Parathyroid adenoma (tissue), 2 donors: ENCODE results near the gene HMGN1.

Source experiments
- H2AFZ ChIP-seq: fragments of 300-600 bp; sonication (generic); one replicate; pipeline ENCODE4 v1.7.0; 2017; ENCODE audit warnings: antibody characterized with exemption, mild to moderate bottlenecking
- H3K27ac ChIP-seq: fragments of 300-600 bp; sonication (generic); one replicate; pipeline ENCODE4 v1.7.0; 2017
- H3K27me3 ChIP-seq: fragments of 300-600 bp; sonication (generic); one replicate; pipeline ENCODE4 v1.7.0; 2017; ENCODE audit warnings: low read length; ENCODE audit not compliant: control insufficient read depth, insufficient read depth
- H3K36me3 ChIP-seq: fragments of 300-600 bp; sonication (generic); one replicate; pipeline ENCODE4 v1.7.0; 2017; ENCODE audit warnings: low read length; ENCODE audit not compliant: control insufficient read depth, insufficient read depth
- H3K4me1 ChIP-seq: fragments of 300-600 bp; sonication (generic); one replicate; pipeline ENCODE4 v1.7.0; 2017; ENCODE audit warnings: control low read depth
- H3K4me2 ChIP-seq: fragments of 300-600 bp; sonication (generic); one replicate; pipeline ENCODE4 v1.7.0; 2017; ENCODE audit warnings: low read length
- H3K4me3 ChIP-seq: fragments of 300-600 bp; sonication (generic); one replicate; pipeline ENCODE4 v1.7.0; 2017; ENCODE audit warnings: low read depth, low read length
- H3K79me2 ChIP-seq: fragments of 300-600 bp; sonication (generic); one replicate; pipeline ENCODE4 v1.7.0; 2017; ENCODE audit warnings: control low read depth
- H3K9ac ChIP-seq: fragments of 300-600 bp; sonication (generic); one replicate; pipeline ENCODE4 v1.7.0; 2017; ENCODE audit warnings: mild to moderate bottlenecking
- H3K9me3 ChIP-seq: fragments of 300-600 bp; sonication (generic); one replicate; pipeline ENCODE4 v1.7.0; 2017; ENCODE audit warnings: low read length; ENCODE audit not compliant: control insufficient read depth
- CTCF ChIP-seq: fragments of 300-600 bp; sonication (generic); IDR thresholded peaks from one replicate; pipeline ENCODE4 v1.7.0; 2017; ENCODE audit warnings: antibody characterized with exemption, mild to moderate bottlenecking
- donor health status: primary hyperparathyroidism.

Gene HMGN1

GRCh38 chr21:39350094-39351005 lies 1.5 kb upstream of the HMGN1 start:
- Histone ChIP-seq H3K9ac (no peak overlapping the region), H3K79me2 (no peaks in the 10 kb centered on the region), H2AFZ (peak overlapping the region; percentile 93), H3K27ac (no peak overlapping the region), H3K4me1 (no peaks in the 10 kb centered on the region), H3K36me3 (no peaks in the 10 kb centered on the region), H3K4me2 (peak overlapping the region; percentile 67), H3K9me3 (no peaks in the 10 kb centered on the region), H3K27me3 (no peaks in the 10 kb centered on the region), H3K4me3 (no peak overlapping the region)
- TF ChIP-seq CTCF: no peak

- peak overlapping the region; percentile 64 for H3K4me3 ChIP-seq
- peak overlapping the region; percentile 67 for H3K4me2 ChIP-seq
- no peaks in the 10 kb centered on the region for H3K9me3 ChIP-seq
- H3K27me3 ChIP-seq: no peaks in the 10 kb centered on the region
- no peaks in the 10 kb centered on the region for H3K4me1 ChIP-seq
- H3K36me3 ChIP-seq: no peaks in the 10 kb centered on the region
- H3K79me2 ChIP-seq: no peaks in the 10 kb centered on the region
- peak overlapping the region; percentile 81 for H3K27ac ChIP-seq
- peak overlapping the region; percentile 93 for H2AFZ ChIP-seq
- no peak for TF ChIP-seq CTCF
- no peak overlapping the region for H3K9ac ChIP-seq
Observed at GRCh38 chr21:39349211-39350093, 564 bp upstream of the HMGN1 start.

DNA sequence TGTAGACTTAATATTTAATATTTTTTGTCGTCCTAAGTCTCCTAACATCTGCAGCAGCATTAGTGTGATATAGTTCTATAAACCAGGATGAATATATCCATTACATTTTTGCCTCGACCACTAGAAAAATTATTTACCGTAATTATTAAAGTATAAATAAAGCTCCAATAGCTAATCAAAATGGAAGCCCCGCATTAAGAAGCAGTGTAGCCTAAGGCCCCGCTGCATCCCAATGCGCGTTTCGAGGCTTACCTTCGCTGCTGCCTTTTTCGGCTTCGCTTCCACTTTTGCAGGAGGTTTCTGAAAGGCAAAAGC lies 891 bp downstream of the HMGN1 start:
- Histone ChIP-seq H3K4me1 (no peaks in the 10 kb centered on the region), H3K27me3 (no peaks in the 10 kb centered on the region), H2AFZ (peak overlapping the region; percentile 75), H3K79me2 (no peaks in the 10 kb centered on the region), H3K4me2 (peak overlapping the region; percentile 79), H3K27ac (peak overlapping the region; percentile 72), H3K4me3 (peak overlapping the region; percentile 86), H3K9me3 (no peaks in the 10 kb centered on the region), H3K9ac (no peak overlapping the region), H3K36me3 (no peaks in the 10 kb centered on the region)
- no peak for TF ChIP-seq CTCF

GRCh38 chr21:39347537-39347936 lies 1.4 kb downstream of the HMGN1 start:
- no peaks in the 10 kb centered on the region for H3K9me3 ChIP-seq
- TF ChIP-seq CTCF: no peak
- no peak overlapping the region for H3K27ac ChIP-seq
- H3K4me3 ChIP-seq: peak overlapping the region; percentile 86
- no peak overlapping the region for H2AFZ ChIP-seq
- H3K4me2 ChIP-seq: peak overlapping the region; percentile 79
- H3K4me1 ChIP-seq: no peaks in the 10 kb centered on the region
- H3K27me3 ChIP-seq: no peaks in the 10 kb centered on the region
- H3K79me2 ChIP-seq: no peaks in the 10 kb centered on the region
- no peak overlapping the region for H3K9ac ChIP-seq
- no peaks in the 10 kb centered on the region for H3K36me3 ChIP-seq
